ENCODE measurements around the gene CAGE1.
A peak's percentile ranks its signal among the peaks of the same experiment; 100 is the strongest.

Gene CAGE1

DNA sequence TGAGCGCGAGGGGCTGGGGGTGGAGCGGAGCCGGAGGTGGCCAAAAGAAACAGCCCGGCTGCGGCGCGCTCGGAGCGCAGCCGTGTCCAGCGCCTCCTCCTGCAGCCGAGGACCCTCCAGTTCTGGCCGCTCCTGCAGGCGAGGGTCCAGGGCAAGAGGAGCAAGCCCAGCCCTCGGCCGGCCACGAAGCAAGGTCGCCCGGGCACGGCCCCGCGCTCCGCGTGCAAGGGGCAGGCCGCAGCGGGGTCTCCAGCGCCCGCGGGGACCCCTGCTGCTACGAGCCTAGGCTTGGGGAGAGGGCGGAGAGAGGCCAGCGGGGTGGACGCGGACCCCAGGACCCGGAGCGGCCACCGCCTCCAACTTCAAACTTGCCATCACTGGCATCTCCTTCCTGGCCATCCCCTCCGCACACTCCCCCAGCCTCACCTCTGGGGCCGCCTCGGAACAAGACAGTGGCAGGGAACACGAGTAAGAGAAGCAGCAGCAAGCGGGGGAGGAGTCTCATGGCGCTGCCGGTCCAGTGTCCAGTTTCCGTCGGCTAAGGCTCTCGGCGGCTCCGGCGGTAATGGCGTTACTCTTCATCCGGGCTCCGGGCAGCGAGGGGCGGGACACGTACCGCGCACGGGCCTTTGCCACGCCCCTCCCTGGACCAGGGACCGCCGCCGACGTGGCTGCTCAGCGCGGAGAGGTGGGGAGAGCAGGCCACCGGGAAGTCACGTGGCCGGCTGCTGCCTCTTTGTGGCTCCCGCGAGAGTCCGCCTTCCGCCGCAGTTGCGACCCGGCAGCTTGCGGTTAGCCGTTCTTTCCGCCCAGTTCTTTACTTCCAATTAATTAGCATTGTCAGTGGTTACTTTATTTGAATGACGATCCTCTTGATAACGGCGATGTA is 76.7 kb downstream of the CAGE1 start, which contains the start of gene SSR1:
Gene SSR1 (minus strand): TSS at position 584 of the 889 bp plus-strand sequence. CDS start 79 bp downstream, at position 505.
- DNase-seq (ENCODE audit: low read depth in 1 of 2, low spot score in 1 of 2): peak; percentile 81 to 93

GRCh38 chr6:7311917-7312615 is 77.5 kb downstream of the CAGE1 start:
- DNase-seq (ENCODE audit: low read depth in 1 of 2, low spot score in 1 of 2): no peak

DNA sequence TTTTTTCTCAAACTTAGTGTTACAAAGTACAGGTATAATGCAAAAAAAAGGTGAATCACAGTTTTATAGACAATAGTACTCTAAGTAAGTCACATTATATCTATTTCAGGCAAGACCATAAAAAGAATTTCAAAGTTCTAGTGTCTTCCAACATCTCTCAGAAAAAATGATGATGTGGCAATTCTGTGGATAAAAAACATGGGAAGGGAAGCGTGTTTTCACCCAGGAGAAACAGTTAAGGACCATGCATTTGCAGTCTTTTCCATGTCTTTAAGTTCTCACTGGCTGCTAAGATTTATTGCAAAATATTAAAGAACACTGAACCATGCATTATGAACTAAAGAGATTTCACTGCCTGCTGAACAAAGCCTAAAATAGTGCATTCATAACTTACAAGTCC is 78.4 kb downstream of the CAGE1 start:
- no peak for DNase-seq (ENCODE audit: low read depth in 1 of 2, low spot score in 1 of 2)

DNA sequence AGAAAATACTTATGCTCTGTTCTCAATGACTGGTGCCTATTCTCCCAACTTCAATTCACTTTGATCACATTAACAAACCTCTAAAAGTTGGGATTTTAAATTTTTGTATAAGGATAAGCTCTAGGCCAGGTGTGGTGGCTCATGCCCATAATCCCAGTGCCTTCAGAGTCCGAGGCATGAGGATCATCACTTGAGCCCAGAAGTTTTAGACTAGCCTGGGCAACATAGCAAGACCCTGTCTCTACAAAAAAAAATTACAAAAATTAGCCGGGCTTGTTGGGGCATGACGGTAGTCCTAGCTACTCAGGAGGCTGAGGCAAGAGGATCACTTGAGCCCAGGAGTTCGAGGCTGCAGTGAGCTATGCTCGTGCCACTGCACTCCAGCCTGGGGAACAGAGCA is 80.5 kb downstream of the CAGE1 start:
- no peak for DNase-seq (ENCODE audit: low read depth in 1 of 2, low spot score in 1 of 2)

DNA sequence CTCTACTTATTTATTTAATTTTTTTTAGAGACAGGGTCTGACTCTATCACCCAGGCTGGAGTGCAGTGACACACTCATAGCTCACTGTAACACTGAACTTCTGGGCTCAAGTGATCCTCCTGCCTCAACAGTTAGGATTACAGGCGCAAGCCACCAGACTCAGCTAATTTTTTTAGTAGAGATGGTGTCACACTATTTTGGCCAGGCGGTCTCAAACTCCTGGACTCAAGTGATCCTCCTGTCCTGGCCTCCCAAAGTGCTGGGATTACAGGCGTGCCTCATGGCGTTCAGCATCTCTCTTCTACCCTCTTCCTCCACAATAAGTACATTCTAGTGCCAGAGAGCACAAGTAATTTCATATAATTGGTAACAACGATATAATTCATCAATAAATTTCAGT is 82.0 kb downstream of the CAGE1 start:
- no peak for DNase-seq (ENCODE audit: low read depth in 1 of 2, low spot score in 1 of 2)

- no peak for DNase-seq (ENCODE audit: low read depth in 1 of 2, low spot score in 1 of 2)
These were observed 84.7 kb downstream of the CAGE1 start for GRCh38 chr6:7304821-7305220.

GRCh38 chr6:7301702-7302101 is 87.8 kb downstream of the CAGE1 start:
- DNase-seq (ENCODE audit: low read depth in 1 of 2, low spot score in 1 of 2): no peak

DNA sequence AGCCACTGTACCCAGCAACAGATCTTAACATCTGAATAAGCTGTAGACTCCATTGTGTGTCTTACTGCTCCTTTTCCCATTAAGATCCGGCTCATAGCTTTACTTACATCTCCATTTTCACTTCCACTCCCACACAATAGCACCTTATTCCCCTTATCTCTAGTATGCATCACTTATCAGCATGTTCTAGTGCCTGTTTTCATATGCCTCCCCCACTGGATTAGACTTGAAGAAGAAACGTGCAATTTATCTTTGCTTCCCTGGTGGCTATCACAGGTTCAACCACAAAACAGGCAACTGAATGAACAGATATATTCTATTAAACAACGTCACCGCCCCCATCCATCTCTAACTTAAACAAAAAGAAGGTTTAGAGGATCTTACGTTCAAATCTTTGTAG is 88.6 kb downstream of the CAGE1 start:
- DNase-seq (ENCODE audit: low read depth in 1 of 2, low spot score in 1 of 2): no peak

- no peak for DNase-seq (ENCODE audit: low read depth in 1 of 2, low spot score in 1 of 2)
These were observed 91.4 kb downstream of the CAGE1 start for GRCh38 chr6:7298113-7298512.

DNA sequence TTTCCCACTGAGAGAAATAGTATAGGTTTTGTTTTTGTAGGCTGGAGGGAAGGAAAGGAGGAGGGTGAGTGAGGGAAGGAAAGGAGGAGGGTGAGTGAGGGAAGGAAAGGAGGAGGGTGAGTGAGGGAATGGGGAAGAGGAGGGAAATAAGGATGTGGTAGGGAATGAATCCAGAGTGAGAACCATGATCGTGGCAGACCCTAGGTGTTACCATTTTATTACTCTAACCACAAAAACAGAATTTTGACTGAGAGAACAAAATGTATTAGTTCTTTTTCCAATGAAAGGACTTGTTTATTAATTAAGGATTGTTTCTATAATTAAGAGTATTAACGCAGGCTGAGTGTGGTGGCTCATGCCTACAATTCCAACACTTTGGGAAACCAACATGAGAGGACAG is 92.9 kb downstream of the CAGE1 start:
- DNase-seq (ENCODE audit: low read depth in 1 of 2, low spot score in 1 of 2): no peak

DNA sequence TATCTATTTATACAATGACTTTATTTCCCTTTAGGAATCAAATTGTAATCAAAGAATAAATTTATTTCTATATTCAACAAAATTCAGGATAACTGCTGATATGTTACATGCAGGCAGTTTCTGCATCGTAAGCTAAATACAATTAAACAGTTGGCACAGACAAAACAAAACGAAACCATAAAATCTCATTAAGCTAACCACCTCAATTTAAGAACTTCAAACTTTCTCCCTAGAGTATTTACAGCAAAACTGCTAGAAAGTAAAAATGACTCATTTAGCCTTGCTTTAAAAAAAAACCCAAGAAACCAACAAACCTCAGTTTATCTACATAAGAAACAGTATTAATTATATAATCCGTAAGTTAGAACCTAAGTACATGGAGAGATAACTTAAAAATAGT is 93.6 kb downstream of the CAGE1 start:
- DNase-seq (ENCODE audit: low read depth in 1 of 2, low spot score in 1 of 2): no peak

DNA sequence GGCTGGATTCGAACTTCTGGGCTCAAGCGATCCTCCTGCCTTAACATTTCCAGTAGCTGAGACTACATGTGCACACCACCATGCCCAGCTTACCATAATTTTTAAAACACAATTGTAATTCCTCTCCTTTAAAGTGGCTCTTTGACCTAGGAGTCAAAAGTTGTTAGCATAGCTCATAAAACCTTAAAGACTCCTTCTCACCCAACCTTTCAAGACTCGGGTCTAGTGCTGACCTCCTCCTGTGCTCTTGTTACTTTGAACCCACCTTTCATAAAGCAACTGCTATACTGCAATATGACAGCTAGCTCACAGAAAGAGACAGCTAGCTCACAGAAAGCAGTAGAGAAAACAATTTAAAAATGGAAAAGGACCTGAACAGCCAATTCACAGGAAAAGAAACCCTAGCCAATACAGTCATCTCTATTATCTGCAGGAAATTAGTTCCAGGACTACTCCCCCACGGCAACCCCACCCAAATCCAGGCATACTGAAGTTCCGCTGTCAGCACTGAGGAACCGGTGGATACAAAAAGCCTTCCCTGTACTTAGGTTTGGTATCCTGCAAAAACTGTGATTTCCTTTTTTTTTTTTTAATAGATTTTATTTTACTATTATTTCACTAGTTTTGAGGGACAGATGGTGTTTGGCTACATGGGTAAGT is 96.8 kb downstream of the CAGE1 start:
- no peak for DNase-seq (ENCODE audit: low read depth in 1 of 2, low spot score in 1 of 2)

DNA sequence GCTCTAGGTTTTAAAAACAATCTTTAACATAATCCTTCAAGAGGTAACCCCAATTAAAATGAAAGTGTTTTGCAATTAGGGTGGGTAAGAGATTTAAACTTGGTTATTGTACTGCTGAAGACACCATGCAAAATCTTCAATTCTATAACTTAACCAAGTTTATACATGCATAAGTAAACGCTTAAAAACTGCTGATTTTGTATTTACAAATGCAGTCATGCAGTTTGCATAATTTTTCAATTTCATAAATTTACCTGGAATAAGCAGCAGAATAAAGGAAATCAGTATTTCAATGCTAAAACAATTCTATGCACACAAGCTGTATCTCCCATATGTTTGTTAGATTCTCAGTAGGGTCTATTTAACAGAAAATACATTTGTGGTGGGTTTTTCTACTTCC is 99.5 kb downstream of the CAGE1 start:
- no peak for DNase-seq (ENCODE audit: low read depth in 1 of 2, low spot score in 1 of 2)

DNA sequence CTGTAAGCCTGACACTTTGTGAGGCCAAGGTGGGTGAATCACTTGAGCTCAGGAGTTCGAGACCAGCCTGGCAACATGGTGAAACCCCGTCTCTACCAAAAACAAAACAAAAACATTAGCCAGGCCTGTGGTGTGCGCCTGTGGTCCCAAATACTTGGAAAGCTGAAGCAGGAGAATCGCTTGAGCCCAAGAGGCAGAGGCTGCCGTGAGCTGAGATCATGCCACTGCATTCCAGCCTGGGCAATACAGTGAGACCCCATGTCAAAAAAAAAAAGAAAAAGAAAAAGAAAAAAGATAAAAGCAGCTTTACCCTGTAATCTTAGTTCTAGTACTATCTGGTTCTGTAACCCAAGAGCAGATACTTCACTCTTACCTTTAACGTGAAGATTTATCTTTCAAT is 104.1 kb downstream of the CAGE1 start:
- no peak for DNase-seq (ENCODE audit: low read depth in 1 of 2, low spot score in 1 of 2)

DNA sequence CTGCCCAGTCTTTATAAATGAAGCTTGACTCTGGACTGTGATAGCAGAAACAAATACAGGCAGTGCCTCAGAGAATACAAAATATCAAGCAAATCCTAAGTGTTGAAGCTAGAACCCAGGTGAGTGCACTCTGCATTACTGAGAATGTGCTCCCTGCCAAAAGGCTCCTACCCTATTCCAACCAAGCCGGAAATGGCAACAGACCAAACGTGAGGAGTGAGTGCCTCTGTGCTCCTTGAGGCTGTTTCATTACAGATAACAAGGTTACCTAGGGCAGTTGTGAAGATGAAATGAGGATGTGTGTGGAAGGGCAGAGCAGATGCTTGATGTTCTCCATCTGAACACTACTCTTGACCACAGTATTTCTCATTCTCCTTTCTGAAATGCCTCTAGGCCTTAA is 105.9 kb downstream of the CAGE1 start:
- DNase-seq (ENCODE audit: low read depth in 1 of 2, low spot score in 1 of 2): no peak

- no peak for DNase-seq (ENCODE audit: low read depth in 1 of 2, low spot score in 1 of 2)
These were observed 107.2 kb downstream of the CAGE1 start for GRCh38 chr6:7282097-7282906.

Data from activated CD4-positive, alpha-beta T cell treated with anti-CD3 and anti-CD28 coated beads, Interleukin-2, amount 50 U/mL, for 24 hours (primary cell).